Uterus (tissue), 4 donors: ENCODE results near the gene MOV10L1. TPM values are rescaled to one million over a fixed set of nuclear protein-coding genes. Genes with fewer than 3 reads are reported as not detected.

Experiments
- DNase-seq, 2 donors: peaks; one replicate each; pipeline ENCODE4 v3.0.0-alpha.2; 2019 to 2020
- H3K27ac ChIP-seq, 2 donors: fragments of 200-600 bp; sonication (generic); 1 replicate in 1 of 2; 2 replicates in 1 of 2; pipeline ENCODE4 v1.5.1; 2016 to 2018
- H3K27me3 ChIP-seq, 2 donors: fragments of 200-600 bp; sonication (generic); one replicate each; pipeline ENCODE4 v1.5.1; 2018 to 2019; ENCODE audit warnings: control low read depth in 1 of 2
- H3K36me3 ChIP-seq, 2 donors: fragments of 200-600 bp; sonication (generic); one replicate each; pipeline ENCODE4 v1.5.1; 2019; ENCODE audit warnings: control low read depth in 1 of 2
- H3K4me1 ChIP-seq, 2 donors: fragments of 200-600 bp; sonication (generic); one replicate each; pipeline ENCODE4 v1.5.1; 2018 to 2019; ENCODE audit warnings: control low read depth in 1 of 2
- H3K4me3 ChIP-seq, 2 donors: fragments of 200-600 bp; sonication (generic); 1 replicate in 1 of 2; 2 replicates in 1 of 2; pipeline ENCODE4 v1.5.1; 2018 to 2019; ENCODE audit warnings: mild to moderate bottlenecking in 1 of 2
- H3K9me3 ChIP-seq, 2 donors: fragments of 200-600 bp; sonication (generic); one replicate each; pipeline ENCODE4 v1.5.1; 2019; ENCODE audit warnings: control low read depth in 1 of 2
- POLR2A ChIP-seq, 2 donors: fragments of 450-650 bp; IDR thresholded peaks; one replicate each; pipeline ENCODE4 v1.6.1; 2016; ENCODE audit warnings: antibody characterized with exemption in 2 of 2, mild to moderate bottlenecking in 1 of 2, moderate library complexity in 1 of 2
- intact Hi-C: fragments of 100-400 bp; cut with DNase I; formaldehyde crosslinking; loops from one replicate; pipeline ENCODE4 v1.15.1; 2023; ENCODE audit warnings: low total_unique reads
- total RNA-seq, 4 donors: library from RNA; depleted of rRNA in 3 of 4; stranded (reverse); fragments of >200 nt in 3 of 4; gene quantifications; one replicate each; pipeline versions ENCODE4 v1.1.0 to v1.2.4, GENCODE V29; 2014 to 2023
- TF ChIP-seq, protein P1 (sequence below), 4 experiments: fragments of 200-600 bp in 2 of 4; fragments of 450-650 bp in 2 of 4; sonication (generic) in 2 of 4; IDR thresholded peaks; one replicate each; pipeline ENCODE4 v1.5.1; 2016 to 2019; ENCODE audit warnings: antibody characterized with exemption in 4 of 4, mild to moderate bottlenecking in 2 of 4, moderate library complexity in 1 of 4
- donor health status: DM: yes; HTN: yes; CAD: no.

The MOV10L1 gene
- total RNA-seq, 4 donors from 2014 or later, result 1.8 to 3.4 TPM; not detected in 2

DNA sequence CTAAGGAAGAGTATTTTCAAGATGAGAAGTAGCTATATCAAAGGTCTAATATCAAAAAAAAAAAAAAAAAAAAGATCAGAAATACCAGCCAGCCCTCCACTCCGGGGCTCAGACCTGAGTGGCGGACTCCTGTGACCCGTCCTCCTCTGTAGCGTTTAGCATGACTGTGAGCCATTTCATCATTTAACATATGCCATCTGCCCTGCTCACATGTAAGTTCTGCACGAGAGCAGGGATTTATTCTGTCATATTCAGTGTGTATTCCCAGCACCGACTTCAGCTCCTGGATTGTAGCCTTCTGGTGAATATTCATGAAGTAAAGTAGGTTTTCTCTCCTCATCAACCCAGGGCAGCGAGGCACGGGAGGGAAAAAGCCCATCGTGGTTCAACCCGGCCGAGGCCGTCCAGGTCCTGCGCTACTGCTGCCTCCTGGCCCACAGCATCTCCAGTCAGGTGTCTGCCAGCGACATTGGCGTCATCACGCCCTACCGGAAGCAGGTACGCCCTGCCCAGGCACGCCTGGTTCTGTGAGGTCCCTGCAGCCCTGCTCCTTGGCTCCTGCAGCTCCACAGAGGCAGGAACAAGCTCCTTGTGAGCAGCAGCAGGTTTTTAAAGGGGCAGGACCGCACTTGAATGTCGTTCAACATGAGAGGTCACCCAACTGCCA, 68.0 kb downstream of the MOV10L1 start:
- DNase-seq, result no peak

DNA sequence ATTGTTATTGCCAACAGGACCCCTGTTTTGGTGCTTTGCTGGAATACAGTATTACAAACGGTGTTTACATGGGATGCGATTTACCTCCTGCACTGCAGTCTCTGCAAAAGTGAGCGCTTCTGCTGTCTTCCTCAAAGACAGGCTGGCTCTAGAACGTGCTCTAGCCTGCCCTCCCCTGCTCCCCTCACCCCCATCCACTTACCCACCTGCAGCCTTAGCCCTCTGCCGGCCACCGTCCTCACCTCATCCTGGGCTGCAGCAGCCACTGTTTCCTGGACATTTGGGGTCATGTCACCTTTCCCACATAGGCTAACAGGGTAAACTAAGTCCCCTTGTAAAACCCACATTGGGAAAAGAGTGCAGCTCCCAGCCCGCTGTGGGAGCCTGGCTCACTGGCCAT, 71.1 kb downstream of the MOV10L1 start:
- TF ChIP-seq, protein P1, sequence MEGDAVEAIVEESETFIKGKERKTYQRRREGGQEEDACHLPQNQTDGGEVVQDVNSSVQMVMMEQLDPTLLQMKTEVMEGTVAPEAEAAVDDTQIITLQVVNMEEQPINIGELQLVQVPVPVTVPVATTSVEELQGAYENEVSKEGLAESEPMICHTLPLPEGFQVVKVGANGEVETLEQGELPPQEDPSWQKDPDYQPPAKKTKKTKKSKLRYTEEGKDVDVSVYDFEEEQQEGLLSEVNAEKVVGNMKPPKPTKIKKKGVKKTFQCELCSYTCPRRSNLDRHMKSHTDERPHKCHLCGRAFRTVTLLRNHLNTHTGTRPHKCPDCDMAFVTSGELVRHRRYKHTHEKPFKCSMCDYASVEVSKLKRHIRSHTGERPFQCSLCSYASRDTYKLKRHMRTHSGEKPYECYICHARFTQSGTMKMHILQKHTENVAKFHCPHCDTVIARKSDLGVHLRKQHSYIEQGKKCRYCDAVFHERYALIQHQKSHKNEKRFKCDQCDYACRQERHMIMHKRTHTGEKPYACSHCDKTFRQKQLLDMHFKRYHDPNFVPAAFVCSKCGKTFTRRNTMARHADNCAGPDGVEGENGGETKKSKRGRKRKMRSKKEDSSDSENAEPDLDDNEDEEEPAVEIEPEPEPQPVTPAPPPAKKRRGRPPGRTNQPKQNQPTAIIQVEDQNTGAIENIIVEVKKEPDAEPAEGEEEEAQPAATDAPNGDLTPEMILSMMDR (IDR thresholded peaks at IDR 0.05), result no peak
- TF ChIP-seq POLR2A (IDR thresholded peaks at IDR 0.05), result no peak

More for the DNA sequence above, 68.0 kb downstream of the MOV10L1 start:
- intact Hi-C loops, result no loop called here
- no peak overlapping the region for H3K27ac ChIP-seq
- no peaks in the 10 kb centered on the region for H3K36me3 ChIP-seq
- no peaks in the 10 kb centered on the region for H3K9me3 ChIP-seq
- TF ChIP-seq, protein P1 (IDR thresholded peaks at IDR 0.05), result no peak
- peak in 1 of 2 donors; percentile 10 for TF ChIP-seq POLR2A (IDR thresholded peaks at IDR 0.05)
- H3K4me1 ChIP-seq, result no peaks in the 10 kb centered on the region
- H3K27me3 ChIP-seq, result no peaks in the 10 kb centered on the region
- H3K4me3 ChIP-seq, result no peak overlapping the region

DNA sequence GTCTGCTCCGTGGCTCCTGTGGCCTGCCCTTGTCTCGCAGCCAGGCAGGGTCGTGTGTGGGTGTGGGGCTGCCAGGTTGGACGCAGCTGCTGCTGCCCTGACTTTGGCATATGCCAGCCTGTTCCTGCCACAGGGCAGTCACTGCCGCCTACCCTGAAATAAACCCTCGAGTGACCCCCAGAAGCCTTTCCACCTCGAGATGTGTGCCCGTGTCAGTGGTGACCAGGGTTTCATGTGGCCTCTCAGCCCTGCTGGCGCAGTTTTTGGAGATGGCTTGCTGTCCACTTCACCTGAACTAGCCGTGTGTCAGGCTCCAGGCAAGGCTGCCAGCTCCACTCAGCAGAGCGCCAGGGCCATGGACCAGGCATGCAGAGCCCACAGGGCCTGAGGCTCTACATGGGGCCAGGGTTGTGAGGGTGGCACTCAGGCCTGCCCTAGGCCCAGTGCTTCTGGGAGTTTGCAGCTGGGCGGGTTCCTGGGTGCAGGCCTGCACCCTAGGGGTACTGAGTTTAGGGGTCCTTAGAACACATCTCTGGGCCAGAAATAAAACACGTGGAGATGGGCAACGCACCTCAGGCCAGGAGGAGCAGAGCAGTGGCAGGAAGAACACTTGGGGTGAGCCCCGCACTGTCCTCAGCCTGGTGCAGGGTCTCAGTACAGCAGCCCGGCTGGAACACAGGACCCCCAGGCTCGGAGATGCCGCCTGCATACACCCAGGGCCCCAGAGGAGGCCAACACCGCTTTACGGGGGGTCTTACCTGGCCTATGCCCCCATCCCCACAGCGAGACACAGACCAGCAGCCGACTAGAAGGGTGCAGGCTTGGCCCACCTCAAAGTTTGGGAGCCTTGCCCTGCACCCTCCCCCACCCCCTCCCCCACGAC, 71.9 kb downstream of the MOV10L1 start:
- no peak overlapping the region for H3K27ac ChIP-seq
- H3K4me3 ChIP-seq, result no peak overlapping the region
- no peak for TF ChIP-seq POLR2A (IDR thresholded peaks at IDR 0.05)
- TF ChIP-seq, protein P1 (IDR thresholded peaks at IDR 0.05), result no peak
- H3K36me3 ChIP-seq, result no peaks in the 10 kb centered on the region
- H3K27me3 ChIP-seq, result no peaks in the 10 kb centered on the region
- intact Hi-C loops, result no loop called here
- H3K9me3 ChIP-seq, result no peaks in the 10 kb centered on the region
- no peaks in the 10 kb centered on the region for H3K4me1 ChIP-seq
- DNase-seq, result no peak

More for the DNA sequence above, 71.1 kb downstream of the MOV10L1 start:
- Histone ChIP-seq H3K27me3 (no peaks in the 10 kb centered on the region), H3K4me1 (no peaks in the 10 kb centered on the region), H3K36me3 (no peaks in the 10 kb centered on the region), H3K4me3 (no peak overlapping the region), H3K27ac (no peak overlapping the region), H3K9me3 (no peaks in the 10 kb centered on the region)
- no peak for DNase-seq
- intact Hi-C loops, result no loop called here

DNA sequence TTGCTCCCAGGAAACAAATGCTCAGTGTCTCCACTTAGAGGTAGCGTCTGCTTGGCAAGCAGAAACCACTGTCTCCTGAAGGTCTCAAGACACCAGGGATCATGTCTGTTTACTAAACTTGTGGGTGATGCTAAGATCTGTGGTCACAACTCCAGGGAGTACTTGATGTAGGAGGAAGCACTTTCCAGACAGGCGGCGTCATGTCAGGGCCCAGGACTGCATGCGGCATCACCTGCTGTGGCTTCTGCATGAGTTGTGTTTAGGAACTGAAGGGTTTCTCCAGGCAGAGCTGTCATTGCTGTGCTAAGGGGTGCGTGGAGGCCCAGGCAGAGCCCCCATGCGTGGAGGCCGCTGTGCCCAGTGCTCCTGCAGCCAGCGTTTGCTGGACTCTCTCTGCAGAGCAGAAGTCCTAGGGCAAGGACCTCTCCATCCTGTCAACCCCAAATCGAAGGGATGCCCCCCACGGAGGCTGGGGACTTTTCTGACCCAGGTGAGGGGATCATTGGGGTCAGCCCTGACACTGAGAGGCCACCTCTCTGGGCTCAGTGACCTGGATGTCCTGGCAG, 72.7 kb downstream of the MOV10L1 start:
- Histone ChIP-seq H3K4me3 (no peak overlapping the region), H3K36me3 (no peaks in the 10 kb centered on the region), H3K27ac (no peak overlapping the region), H3K4me1 (no peaks in the 10 kb centered on the region), H3K27me3 (no peaks in the 10 kb centered on the region), H3K9me3 (no peaks in the 10 kb centered on the region)
- no peak for DNase-seq
- intact Hi-C loops, result no loop called here
- TF ChIP-seq, protein P1 (IDR thresholded peaks at IDR 0.05), result no peak
- TF ChIP-seq POLR2A (IDR thresholded peaks at IDR 0.05), result no peak
